ENCODE data around the gene OXCT2. TPM values are rescaled to one million over a fixed set of nuclear protein-coding genes. Genes with fewer than 3 reads are reported as not detected.

The OXCT2 gene
- 2.2 and 4.5 TPM in 2 replicates for total RNA-seq

DNA sequence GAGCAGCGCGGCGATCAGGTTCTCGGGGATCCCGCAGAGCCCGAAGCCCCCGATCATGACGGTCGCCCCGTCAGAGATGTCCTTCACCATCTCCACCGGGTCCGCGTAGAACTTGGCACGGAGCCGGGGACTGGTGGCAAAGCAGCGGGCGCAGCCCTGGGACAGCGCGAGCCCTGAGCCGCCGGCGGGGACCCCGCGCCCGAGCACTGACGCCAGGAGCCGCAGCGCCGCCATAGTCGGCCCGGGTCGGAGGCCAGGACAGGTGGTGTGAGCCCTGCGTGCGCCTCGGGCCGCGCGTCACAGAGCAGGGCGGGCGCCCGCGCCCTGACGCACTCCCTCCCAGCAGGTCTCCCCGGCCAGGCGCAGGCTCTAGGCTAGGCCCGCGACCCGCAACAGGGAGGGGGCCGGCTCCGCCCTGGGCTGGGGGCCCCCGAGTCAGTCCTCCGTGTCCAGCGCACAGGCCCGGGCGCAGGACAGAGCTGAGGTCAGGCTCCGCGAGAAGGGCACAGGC, at the start of gene OXCT2:
TSS of gene OXCT2 (minus strand) at position 327 of the 511 bp plus-strand sequence. CDS start at position 234, 93 bp downstream.

DNA sequence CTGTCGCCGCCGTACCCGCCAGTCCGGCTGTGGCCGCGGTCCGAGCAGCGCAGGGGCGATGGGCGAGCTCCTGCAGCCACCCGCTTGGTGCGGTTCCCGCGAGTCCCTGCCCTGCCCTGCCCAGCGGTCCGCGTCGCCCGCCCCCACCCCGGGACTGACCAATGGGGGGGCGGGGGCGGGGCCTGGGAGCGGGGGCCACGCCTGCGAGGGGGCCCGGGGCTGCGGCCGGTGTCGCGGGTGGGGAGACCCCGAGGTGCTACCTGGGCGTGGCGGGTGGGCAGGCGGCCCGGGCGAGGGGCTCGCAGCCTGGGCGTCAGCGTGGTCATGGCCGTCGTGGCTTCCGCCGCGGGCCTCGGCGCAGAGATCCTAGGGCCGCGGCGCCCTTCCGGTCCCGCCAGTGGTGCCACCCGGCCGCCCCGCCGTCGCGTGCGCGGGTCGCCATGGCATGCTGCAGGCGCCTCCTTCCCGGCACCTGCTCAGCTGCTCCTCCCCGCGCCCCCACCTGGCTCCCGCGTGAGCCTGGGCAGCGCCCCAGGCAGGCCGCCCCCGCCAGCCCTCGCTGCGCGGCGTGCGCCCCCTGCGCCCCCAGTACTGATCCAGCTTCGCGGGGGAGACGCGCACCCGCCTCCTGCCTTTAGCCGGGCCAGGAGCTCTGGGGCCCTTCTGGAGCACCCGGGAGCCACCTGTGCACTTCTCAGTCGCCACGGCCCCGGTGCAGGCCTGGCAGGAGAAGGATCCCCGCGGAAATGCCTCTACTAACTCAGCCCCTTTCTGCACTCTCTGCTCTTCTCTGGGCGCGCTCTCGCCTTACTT, 17.8 kb upstream of the OXCT2 start, which contains the start of gene BMP8B:
TSS of gene BMP8B (minus strand) at position 108 of the 813 bp plus-strand sequence. CDS start 380 bp downstream, outside the sequence.

DNA sequence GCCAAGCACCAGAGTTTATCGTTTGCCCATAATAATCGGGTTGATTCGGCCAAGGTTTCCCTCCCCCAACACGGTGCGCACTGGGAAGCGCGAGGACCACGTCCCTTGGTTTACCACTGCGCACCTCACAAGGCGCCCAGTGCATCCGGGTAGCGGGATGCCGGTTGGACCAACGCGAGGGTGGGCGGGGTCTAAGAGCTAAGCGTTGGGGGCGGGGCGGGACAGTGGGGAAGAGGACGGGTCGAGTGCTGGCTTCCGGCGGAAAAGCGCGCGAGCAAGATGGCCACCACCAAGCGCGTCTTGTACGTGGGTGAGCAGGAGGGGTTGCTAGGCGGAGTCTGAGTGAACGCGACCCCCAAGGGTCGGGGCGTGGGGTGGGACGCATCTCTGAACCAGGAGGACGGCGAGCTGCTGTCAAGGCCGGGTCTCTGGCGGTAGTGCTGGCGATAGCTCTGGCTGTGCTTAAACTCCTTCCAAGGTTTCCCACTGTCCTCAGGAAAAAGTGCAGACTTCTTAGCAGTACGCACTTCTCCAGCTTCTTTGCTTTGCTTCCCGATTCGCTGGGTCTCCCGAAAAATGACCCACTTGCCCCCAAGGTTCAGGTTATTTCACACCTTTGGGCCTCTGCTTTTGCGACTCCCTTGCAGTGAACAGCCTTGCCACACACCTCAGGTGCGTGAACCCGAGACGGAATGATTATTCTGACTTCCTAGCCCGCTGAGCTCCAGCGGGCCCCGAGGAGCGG, 32.4 kb downstream of the OXCT2 start, which contains the start of gene PPIE:
TSS of gene PPIE (plus strand) at position 261 of the 745 bp plus-strand sequence. CDS start at position 280, 19 bp downstream.

Other genes starting within 250 kb of the OXCT2 start
- gene PABPC4, start 194.6 kb downstream of the OXCT2 start, total RNA-seq, result 190 and 263 TPM in 2 replicates
- gene HEYL, start 131.7 kb downstream of the OXCT2 start, total RNA-seq, result 0.12 TPM in 1 of 2 replicates, not detected in the other
- not detected in 2 replicates for gene NT5C1A, start 99.2 kb downstream of the OXCT2 start, total RNA-seq
- gene HPCAL4, start 79.9 kb downstream of the OXCT2 start, total RNA-seq, result not detected in 2 replicates
- gene PPIE, start 32.5 kb downstream of the OXCT2 start, total RNA-seq, result 36.2 and 44.4 TPM in 2 replicates
- gene BMP8B, start 17.5 kb upstream of the OXCT2 start, total RNA-seq, result under 0.01 TPM in 2 replicates
- 35.0 and 35.4 TPM in 2 replicates for gene TRIT1, start 112.2 kb upstream of the OXCT2 start, total RNA-seq
- 0.22 and 0.37 TPM in 2 replicates for gene MYCL, start 130.6 kb upstream of the OXCT2 start, total RNA-seq
- 4.9 and 5.9 TPM in 2 replicates for gene MFSD2A, start 183.8 kb upstream of the OXCT2 start, total RNA-seq

Measured in uterine smooth muscle cell (primary cell).